ENCODE data around the gene TBC1D5.

- TF ChIP-seq POLR2A (IDR thresholded peaks at IDR 0.05; ENCODE audit: control extremely low read depth in 1 of 2, low read depth in 2 of 2, low read length in 2 of 2) (no peak), EGR1 (IDR thresholded peaks at IDR 0.05; ENCODE audit: borderline replicate concordance, low read depth, low read length) (no peak), ATF2 (IDR thresholded peaks at IDR 0.05; ENCODE audit: low read length) (no peak), CTCF (IDR thresholded peaks at IDR 0.05; ENCODE audit: control extremely low read depth in 1 of 3, insufficient read depth in 1 of 3, low read depth in 1 of 3, low read length in 3 of 3) (no peak), POLR2AphosphoS5 (IDR thresholded peaks at IDR 0.05; ENCODE audit: low read depth, low read length) (no peak), EZH2 (IDR thresholded peaks at IDR 0.05; ENCODE audit: low read depth, low read length, severe bottlenecking) (no peak), JUND (IDR thresholded peaks at IDR 0.05; ENCODE audit: low read length) (no peak), YY1 (IDR thresholded peaks at IDR 0.05; ENCODE audit: low read depth, low read length) (no peak), JUN (IDR thresholded peaks at IDR 0.05; ENCODE audit: low read depth, low read length) (no peak)
Observed at GRCh38 chr3:17402442-17402841, 340.0 kb downstream of the TBC1D5 start.
